Panc1 (cell line): Measurements from ENCODE around the gene OR51A7. TPM values are rescaled to one million over a fixed set of nuclear protein-coding genes. Genes with fewer than 3 reads are reported as not detected.

Experiments used
- total RNA-seq: library from RNA; stranded (reverse); gene quantifications from one replicate; pipeline ENCODE4 v1.2.1, GENCODE V29; 2021; ENCODE audit not compliant: unreplicated experiment

Gene OR51A7
- total RNA-seq, 1 experiment from 2014 or later = not detected

Other genes starting within 250 kb of the OR51A7 start
- not detected for gene OR51E2, start 205.9 kb upstream of the OR51A7 start, total RNA-seq
- not detected for gene MMP26, start 199.0 kb upstream of the OR51A7 start, total RNA-seq
- not detected for gene OR51F1, start 133.8 kb upstream of the OR51A7 start, total RNA-seq
- not detected for gene OR52R1, start 99.4 kb upstream of the OR51A7 start, total RNA-seq
- not detected for gene OR51F2, start 82.5 kb upstream of the OR51A7 start, total RNA-seq
- not detected for gene OR51S1, start 54.6 kb upstream of the OR51A7 start, total RNA-seq
- gene OR51T1, start 21.9 kb upstream of the OR51A7 start, total RNA-seq = not detected
- gene OR51G2, start 15.6 kb downstream of the OR51A7 start, total RNA-seq = not detected
- not detected for gene OR51G1, start 20.6 kb downstream of the OR51A7 start, total RNA-seq
- gene OR51A4, start 43.8 kb downstream of the OR51A7 start, total RNA-seq = not detected
- not detected for gene OR51A2, start 51.9 kb downstream of the OR51A7 start, total RNA-seq
- not detected for gene OR51L1, start 91.1 kb downstream of the OR51A7 start, total RNA-seq
- gene OR52J3, start 142.7 kb downstream of the OR51A7 start, total RNA-seq = not detected
- not detected for gene OR52E2, start 155.8 kb downstream of the OR51A7 start, total RNA-seq
- gene OR52E1, start 165.8 kb downstream of the OR51A7 start, total RNA-seq = not detected
- gene OR52A5, start 234.6 kb downstream of the OR51A7 start, total RNA-seq = not detected